SU-DHL-6 (cell line): ENCODE data around the gene RPL10.

ENCODE experiments used
- CTCF ChIP-seq: fragments of 200-600 bp; sonication (generic); IDR thresholded peaks from one replicate; pipeline ENCODE4 v1.5.1; 2017; ENCODE audit warnings: antibody characterized with exemption, mild to moderate bottlenecking, low read length, moderate library complexity; ENCODE audit not compliant: insufficient read depth, poor library complexity, severe bottlenecking
- EZH2phosphoT487 ChIP-seq: fragments of 200-600 bp; sonication (generic), shearing (Covaris generic); conservative IDR thresholded peaks from 2 replicates; pipeline ENCODE4 v1.6.1; 2018; ENCODE audit warnings: mild to moderate bottlenecking, antibody characterized with exemption, low read length, moderate library complexity, mixed read lengths

- TF ChIP-seq CTCF (no peak), EZH2phosphoT487 (no peak)
Observed at GRCh38 chrX:154349359-154349935, 48.7 kb upstream of the RPL10 start.
